Thoracic aorta (tissue), 2 donors: ENCODE results near the gene SKAP1. TPM values are rescaled to one million over a fixed set of nuclear protein-coding genes. Genes with fewer than 3 reads are reported as not detected.

ENCODE experiments used
- ATAC-seq: fragments of 150-250 bp; one replicate; pipeline ENCODE4 v1.8.0; 2017; ENCODE audit warnings: low read depth; ENCODE audit not compliant: insufficient number of reproducible peaks, low FRiP score
- DNase-seq: peaks from one replicate; pipeline ENCODE4 v3.0.0-alpha.2; 2020; ENCODE audit warnings: low spot score
- H3K27ac ChIP-seq, 2 donors: fragments of 200-600 bp; sonication (generic); 1 replicate in 1 of 2; 2 replicates in 1 of 2; pipeline ENCODE4 v1.5.1; 2016; ENCODE audit warnings: mild to moderate bottlenecking in 2 of 2, moderate library complexity in 2 of 2
- H3K27me3 ChIP-seq: fragments of 200-600 bp; sonication (generic); replicated peaks from 2 replicates; pipeline ENCODE4 v1.6.0; 2016; ENCODE audit warnings: mild to moderate bottlenecking; ENCODE audit not compliant: insufficient read depth
- H3K36me3 ChIP-seq: fragments of 200-600 bp; sonication (generic); one replicate; pipeline ENCODE4 v1.5.1; 2016
- H3K4me1 ChIP-seq, 2 donors: fragments of 200-600 bp; sonication (generic); 1 replicate in 1 of 2; 2 replicates in 1 of 2; pipeline versions ENCODE4 v1.5.1 to v1.6.0; 2016; ENCODE audit warnings: low read depth in 2 of 2, mild to moderate bottlenecking in 1 of 2; ENCODE audit not compliant: control insufficient read depth in 1 of 2
- H3K4me3 ChIP-seq: fragments of 200-600 bp; sonication (generic); 2 replicates; pipeline ENCODE4 v1.5.1; 2016; ENCODE audit warnings: mild to moderate bottlenecking
- H3K9me3 ChIP-seq: fragments of 200-600 bp; sonication (generic); 2 replicates; pipeline ENCODE4 v1.5.1; 2016
- total RNA-seq, 2 donors: library from RNA; depleted of rRNA; stranded (reverse); fragments of >200 nt; gene quantifications; one replicate each; pipeline versions ENCODE4 v1.1.0 to v1.2.3, GENCODE V29; 2016
- TF ChIP-seq, protein P1 (sequence below): fragments of 200-600 bp; sonication (generic); IDR thresholded peaks from one replicate; pipeline ENCODE4 v1.5.1; 2019; ENCODE audit warnings: antibody characterized with exemption

SKAP1 gene
- total RNA-seq, 2 donors from 2014 or later = 2.6 TPM; not detected in 1

DNA sequence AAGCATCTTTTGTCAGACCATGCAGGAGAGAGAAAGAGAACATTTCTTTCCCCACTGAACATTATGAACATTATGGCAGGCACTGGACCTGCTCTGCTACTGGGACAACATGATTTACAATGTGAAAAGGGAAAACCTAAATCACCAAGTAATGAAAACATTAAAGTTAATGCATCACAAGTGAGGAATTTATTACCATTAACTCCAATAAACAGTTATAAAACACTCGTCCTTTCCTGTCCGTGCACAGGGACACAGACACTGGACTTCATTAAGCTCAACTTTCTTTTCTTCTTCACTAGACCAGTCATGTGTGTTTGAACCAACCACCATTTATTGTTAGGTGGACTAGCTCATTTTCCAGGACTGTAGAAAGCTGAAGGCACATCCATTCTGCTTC, 227.1 kb downstream of the SKAP1 start:
- TF ChIP-seq, protein P1, sequence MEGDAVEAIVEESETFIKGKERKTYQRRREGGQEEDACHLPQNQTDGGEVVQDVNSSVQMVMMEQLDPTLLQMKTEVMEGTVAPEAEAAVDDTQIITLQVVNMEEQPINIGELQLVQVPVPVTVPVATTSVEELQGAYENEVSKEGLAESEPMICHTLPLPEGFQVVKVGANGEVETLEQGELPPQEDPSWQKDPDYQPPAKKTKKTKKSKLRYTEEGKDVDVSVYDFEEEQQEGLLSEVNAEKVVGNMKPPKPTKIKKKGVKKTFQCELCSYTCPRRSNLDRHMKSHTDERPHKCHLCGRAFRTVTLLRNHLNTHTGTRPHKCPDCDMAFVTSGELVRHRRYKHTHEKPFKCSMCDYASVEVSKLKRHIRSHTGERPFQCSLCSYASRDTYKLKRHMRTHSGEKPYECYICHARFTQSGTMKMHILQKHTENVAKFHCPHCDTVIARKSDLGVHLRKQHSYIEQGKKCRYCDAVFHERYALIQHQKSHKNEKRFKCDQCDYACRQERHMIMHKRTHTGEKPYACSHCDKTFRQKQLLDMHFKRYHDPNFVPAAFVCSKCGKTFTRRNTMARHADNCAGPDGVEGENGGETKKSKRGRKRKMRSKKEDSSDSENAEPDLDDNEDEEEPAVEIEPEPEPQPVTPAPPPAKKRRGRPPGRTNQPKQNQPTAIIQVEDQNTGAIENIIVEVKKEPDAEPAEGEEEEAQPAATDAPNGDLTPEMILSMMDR = no peak
- DNase-seq (no peak), ATAC-seq (no peak)
- Histone ChIP-seq H3K27ac (no peak overlapping the region), H3K4me1 (no peaks in the 10 kb centered on the region), H3K4me3 (no peak overlapping the region), H3K9me3 (no peaks in the 10 kb centered on the region), H3K36me3 (no peaks in the 10 kb centered on the region), H3K27me3 (no peaks in the 10 kb centered on the region)

DNA sequence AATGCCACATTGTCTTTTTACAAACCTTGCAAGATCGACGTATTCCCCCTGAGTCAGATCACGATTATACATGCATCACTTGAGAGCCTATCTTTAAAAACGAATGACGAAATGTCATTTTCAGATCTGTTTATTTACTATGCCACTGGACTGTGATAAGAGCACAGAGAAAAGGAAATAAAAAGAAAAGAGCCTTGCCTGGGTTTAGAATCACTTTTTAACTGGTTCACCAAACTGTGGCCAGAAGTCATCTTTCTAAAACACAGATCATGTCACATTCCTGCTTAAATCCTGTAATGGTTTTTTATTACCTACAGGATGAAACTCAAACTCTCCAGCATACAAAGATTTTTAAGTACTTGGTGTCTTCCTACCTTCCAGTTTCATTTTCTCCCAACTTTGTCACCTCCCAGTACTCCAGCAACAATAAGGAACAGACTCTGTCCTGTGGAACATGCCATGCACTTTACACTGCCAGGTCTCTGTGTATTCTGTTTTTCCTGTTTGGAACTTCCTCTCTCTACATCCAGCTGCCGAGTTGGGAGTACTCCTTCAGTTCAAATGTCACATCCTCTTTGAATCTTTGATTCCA, 231.0 kb downstream of the SKAP1 start:
- ATAC-seq (no peak), DNase-seq (no peak)
- H3K4me1 ChIP-seq = no peaks in the 10 kb centered on the region
- H3K27me3 ChIP-seq = no peaks in the 10 kb centered on the region
- H3K9me3 ChIP-seq = no peaks in the 10 kb centered on the region
- H3K36me3 ChIP-seq = no peaks in the 10 kb centered on the region
- H3K4me3 ChIP-seq = no peak overlapping the region
- no peak overlapping the region for H3K27ac ChIP-seq
- TF ChIP-seq, protein P1 = no peak

DNA sequence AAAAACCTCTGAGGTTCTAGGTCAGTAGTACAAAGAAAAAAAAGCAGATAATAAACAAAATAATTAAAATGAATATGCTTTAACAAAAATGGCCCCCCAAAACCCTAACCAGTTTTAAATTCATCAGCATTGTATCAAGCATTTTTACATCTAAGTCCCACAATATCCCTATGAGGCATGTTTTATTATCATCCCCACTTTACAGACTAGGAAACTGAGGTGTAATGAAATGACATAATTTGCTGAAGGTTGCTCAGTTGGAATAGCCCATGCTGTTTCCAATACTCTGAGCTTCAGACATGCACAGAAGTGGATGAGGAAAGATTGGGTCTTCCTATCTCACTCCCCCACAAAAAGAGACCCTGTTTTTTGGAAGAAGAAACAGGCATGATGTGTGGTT, 234.1 kb downstream of the SKAP1 start:
- TF ChIP-seq, protein P1 = no peak
- no peak overlapping the region for H3K4me3 ChIP-seq
- H3K27ac ChIP-seq = no peak overlapping the region
- no peaks in the 10 kb centered on the region for H3K27me3 ChIP-seq
- no peaks in the 10 kb centered on the region for H3K4me1 ChIP-seq
- H3K9me3 ChIP-seq = no peaks in the 10 kb centered on the region
- H3K36me3 ChIP-seq = no peaks in the 10 kb centered on the region
- no peak for ATAC-seq
- DNase-seq = no peak

DNA sequence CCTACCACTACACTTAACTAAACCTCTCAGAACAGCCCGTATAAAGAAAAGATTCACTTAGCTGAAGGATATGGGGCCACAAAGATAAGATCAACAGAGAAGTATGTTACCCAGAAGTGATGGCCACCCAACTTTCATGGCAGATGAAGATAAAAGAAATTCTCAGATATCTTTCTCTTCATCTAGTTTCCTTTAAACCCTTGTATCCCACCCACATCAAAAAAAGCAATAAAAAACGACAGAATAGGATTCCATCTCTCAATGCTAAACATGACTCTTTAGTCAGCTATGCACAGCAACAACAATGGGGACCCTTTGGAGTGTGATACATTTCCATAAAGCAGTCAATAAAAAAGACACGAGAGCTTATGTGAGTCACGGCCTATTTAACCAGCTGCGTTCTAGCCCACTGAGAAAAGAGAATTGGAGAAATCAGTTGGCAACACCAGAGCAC, 235.9 kb downstream of the SKAP1 start:
- ATAC-seq = no peak
- Histone ChIP-seq H3K27me3 (no peaks in the 10 kb centered on the region), H3K4me1 (no peaks in the 10 kb centered on the region), H3K4me3 (no peak overlapping the region), H3K36me3 (no peaks in the 10 kb centered on the region), H3K27ac (no peak overlapping the region), H3K9me3 (no peaks in the 10 kb centered on the region)
- no peak for DNase-seq
- TF ChIP-seq, protein P1 = no peak

DNA sequence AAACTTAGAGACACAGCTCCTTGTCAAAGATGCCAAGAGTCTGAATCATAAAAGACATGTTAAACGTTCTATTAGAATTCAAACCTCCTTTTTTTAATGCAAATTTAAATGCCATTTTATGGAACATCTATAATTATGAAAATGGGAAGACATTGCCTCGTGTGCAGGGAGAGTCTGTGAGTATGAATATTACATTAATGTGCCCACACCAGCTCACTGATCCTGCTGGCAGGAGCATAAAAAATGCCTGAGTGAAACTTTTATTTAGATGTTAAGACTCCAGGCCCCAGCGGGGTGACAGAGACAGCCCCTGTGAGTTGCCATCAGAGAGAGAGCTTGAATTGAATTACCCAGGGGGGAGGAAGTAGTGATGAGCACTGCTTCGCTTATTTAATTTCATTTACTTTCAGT, 237.7 kb downstream of the SKAP1 start:
- Histone ChIP-seq H3K9me3 (no peaks in the 10 kb centered on the region), H3K4me1 (no peaks in the 10 kb centered on the region), H3K27me3 (no peaks in the 10 kb centered on the region), H3K4me3 (no peak overlapping the region), H3K27ac (no peak overlapping the region), H3K36me3 (no peaks in the 10 kb centered on the region)
- DNase-seq = no peak
- TF ChIP-seq, protein P1 = no peak
- ATAC-seq = no peak
